ENCODE results near the gene PRKN. TPM values are rescaled to one million over a fixed set of nuclear protein-coding genes. Genes with fewer than 3 reads are reported as not detected.

PRKN gene
- polyA plus RNA-seq, 1 donor from 2014 or later, result 1.2 TPM

GRCh38 chr6:161367472-161367871 lies 1360.1 kb downstream of the PRKN start:
- no peak overlapping the region for H3K9ac ChIP-seq (ENCODE audit: low read length)

DNA sequence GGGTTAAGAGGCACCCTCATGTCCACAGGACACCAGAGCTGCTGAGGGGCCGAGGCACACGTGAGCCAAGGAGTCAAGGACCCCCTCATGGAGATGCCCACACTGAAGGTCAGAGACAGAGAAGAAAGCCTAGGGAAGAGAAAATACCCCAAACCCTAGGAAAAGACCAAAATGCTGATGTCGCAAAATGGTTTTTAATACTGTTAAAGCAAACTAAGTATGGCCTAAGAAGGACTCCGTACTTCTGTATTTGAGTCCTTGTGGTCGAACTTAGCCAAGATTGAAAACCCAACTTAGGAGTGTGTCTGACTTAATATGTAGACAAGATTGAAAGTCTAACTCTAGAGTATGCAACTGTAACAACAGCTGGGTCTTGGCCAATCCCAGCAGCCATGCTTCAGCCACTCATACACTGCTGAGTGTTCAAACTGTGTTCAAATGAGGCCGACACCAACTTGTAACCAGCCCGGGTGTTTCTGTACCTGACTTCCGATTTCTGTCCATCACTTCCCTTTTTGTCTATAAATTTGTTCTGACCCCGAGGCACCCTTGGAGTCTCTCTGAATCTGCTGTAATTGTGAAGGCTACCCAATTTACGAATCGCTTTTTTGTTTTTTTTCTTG lies 1361.2 kb downstream of the PRKN start:
- Histone ChIP-seq H3K27ac (ENCODE audit: low read length) (no peak overlapping the region), H3F3A (ENCODE audit: insufficient read depth, low read length, poor library complexity, severe bottlenecking) (no peaks in the 10 kb centered on the region), H3K27me3 (ENCODE audit: insufficient read depth, low read depth, low read length) (no peaks in the 10 kb centered on the region), H3K36me3 (ENCODE audit: insufficient read depth, low read length) (no peaks in the 10 kb centered on the region), H3K4me3 (ENCODE audit: low read length) (no peak overlapping the region), H3K9ac (ENCODE audit: low read length) (no peak overlapping the region), H2AFZ (ENCODE audit: low read depth, low read length) (no peak overlapping the region), H4K20me1 (ENCODE audit: insufficient read depth) (no peaks in the 10 kb centered on the region), H3K4me2 (ENCODE audit: low read length) (no peak overlapping the region), H3K9me3 (ENCODE audit: low read length) (no peaks in the 10 kb centered on the region), H3K9me2 (ENCODE audit: insufficient read depth, low read length) (no peaks in the 10 kb centered on the region), H3K79me2 (replicated peaks; ENCODE audit: insufficient read depth, low read length) (no peaks in the 10 kb centered on the region)
- no peak for TF ChIP-seq TAF1 (IDR thresholded peaks at IDR 0.05; ENCODE audit: low read depth)
- TF ChIP-seq, protein P1, sequence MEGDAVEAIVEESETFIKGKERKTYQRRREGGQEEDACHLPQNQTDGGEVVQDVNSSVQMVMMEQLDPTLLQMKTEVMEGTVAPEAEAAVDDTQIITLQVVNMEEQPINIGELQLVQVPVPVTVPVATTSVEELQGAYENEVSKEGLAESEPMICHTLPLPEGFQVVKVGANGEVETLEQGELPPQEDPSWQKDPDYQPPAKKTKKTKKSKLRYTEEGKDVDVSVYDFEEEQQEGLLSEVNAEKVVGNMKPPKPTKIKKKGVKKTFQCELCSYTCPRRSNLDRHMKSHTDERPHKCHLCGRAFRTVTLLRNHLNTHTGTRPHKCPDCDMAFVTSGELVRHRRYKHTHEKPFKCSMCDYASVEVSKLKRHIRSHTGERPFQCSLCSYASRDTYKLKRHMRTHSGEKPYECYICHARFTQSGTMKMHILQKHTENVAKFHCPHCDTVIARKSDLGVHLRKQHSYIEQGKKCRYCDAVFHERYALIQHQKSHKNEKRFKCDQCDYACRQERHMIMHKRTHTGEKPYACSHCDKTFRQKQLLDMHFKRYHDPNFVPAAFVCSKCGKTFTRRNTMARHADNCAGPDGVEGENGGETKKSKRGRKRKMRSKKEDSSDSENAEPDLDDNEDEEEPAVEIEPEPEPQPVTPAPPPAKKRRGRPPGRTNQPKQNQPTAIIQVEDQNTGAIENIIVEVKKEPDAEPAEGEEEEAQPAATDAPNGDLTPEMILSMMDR (IDR thresholded peaks at IDR 0.05; ENCODE audit: poor library complexity, severe bottlenecking), result no peak
- TF ChIP-seq EP300 (conservative IDR thresholded peaks at IDR 0.05; ENCODE audit: poor library complexity, severe bottlenecking), result no peak
- no peak for TF ChIP-seq SMC3 (conservative IDR thresholded peaks at IDR 0.05; ENCODE audit: poor library complexity)
- TF ChIP-seq POLR2AphosphoS5 (IDR thresholded peaks at IDR 0.05), result no peak
- TF ChIP-seq MXI1 (conservative IDR thresholded peaks at IDR 0.05; ENCODE audit: poor library complexity, severe bottlenecking), result no peak

More at GRCh38 chr6:161367472-161367871, 1360.1 kb downstream of the PRKN start:
- Histone ChIP-seq H3K9me3 (ENCODE audit: low read length) (no peaks in the 10 kb centered on the region), H3K27ac (ENCODE audit: low read length) (no peak overlapping the region), H3K79me2 (replicated peaks; ENCODE audit: insufficient read depth, low read length) (no peaks in the 10 kb centered on the region), H3K9me2 (ENCODE audit: insufficient read depth, low read length) (no peaks in the 10 kb centered on the region), H3K4me2 (ENCODE audit: low read length) (no peak overlapping the region), H4K20me1 (ENCODE audit: insufficient read depth) (no peaks in the 10 kb centered on the region), H3K36me3 (ENCODE audit: insufficient read depth, low read length) (no peaks in the 10 kb centered on the region), H3K27me3 (ENCODE audit: insufficient read depth, low read depth, low read length) (no peaks in the 10 kb centered on the region), H3K4me3 (ENCODE audit: low read length) (no peak overlapping the region), H2AFZ (ENCODE audit: low read depth, low read length) (no peak overlapping the region), H3F3A (ENCODE audit: insufficient read depth, low read length, poor library complexity, severe bottlenecking) (no peaks in the 10 kb centered on the region)
- TF ChIP-seq TAF1 (IDR thresholded peaks at IDR 0.05; ENCODE audit: low read depth) (no peak), RAD21 (conservative IDR thresholded peaks at IDR 0.05) (no peak), MXI1 (conservative IDR thresholded peaks at IDR 0.05; ENCODE audit: poor library complexity, severe bottlenecking) (no peak), EZH2 (IDR thresholded peaks at IDR 0.05; ENCODE audit: borderline replicate concordance, insufficient read depth, low read length, poor library complexity, severe bottlenecking) (no peak)
- TF ChIP-seq, protein P1 (IDR thresholded peaks at IDR 0.05; ENCODE audit: poor library complexity, severe bottlenecking), result no peak

DNA sequence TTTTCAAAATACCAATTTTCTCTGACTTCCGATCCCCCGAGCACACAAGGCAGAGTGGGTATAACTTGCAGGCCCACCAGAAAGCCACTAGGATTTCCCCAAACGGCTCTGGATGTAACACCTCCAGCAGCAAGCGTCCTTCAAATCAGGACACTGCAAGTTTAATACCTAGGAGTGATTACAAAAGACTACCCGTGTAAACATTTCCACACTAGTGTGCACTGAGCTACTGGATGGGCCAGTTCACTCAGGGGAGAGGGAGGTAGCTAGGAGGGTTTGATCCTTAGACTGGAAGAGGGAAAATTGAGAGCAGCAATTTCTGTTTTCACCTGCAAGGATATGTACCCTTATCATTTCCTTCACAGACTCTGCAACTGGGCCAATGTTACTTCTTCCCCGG lies 1361.9 kb downstream of the PRKN start:
- no peaks in the 10 kb centered on the region for H3K79me2 ChIP-seq (replicated peaks; ENCODE audit: insufficient read depth, low read length)
- no peak overlapping the region for H3K27ac ChIP-seq (ENCODE audit: low read length)
- H3K4me3 ChIP-seq (ENCODE audit: low read length), result no peak overlapping the region
- H4K20me1 ChIP-seq (ENCODE audit: insufficient read depth), result no peaks in the 10 kb centered on the region
- H3K36me3 ChIP-seq (ENCODE audit: insufficient read depth, low read length), result no peaks in the 10 kb centered on the region
- H2AFZ ChIP-seq (ENCODE audit: low read depth, low read length), result no peak overlapping the region
- no peaks in the 10 kb centered on the region for H3K27me3 ChIP-seq (ENCODE audit: insufficient read depth, low read depth, low read length)
- H3K9me2 ChIP-seq (ENCODE audit: insufficient read depth, low read length), result no peaks in the 10 kb centered on the region
- H3K9me3 ChIP-seq (ENCODE audit: low read length), result no peaks in the 10 kb centered on the region
- no peak overlapping the region for H3K4me2 ChIP-seq (ENCODE audit: low read length)
- no peaks in the 10 kb centered on the region for H3F3A ChIP-seq (ENCODE audit: insufficient read depth, low read length, poor library complexity, severe bottlenecking)
- TF ChIP-seq, protein P2, sequence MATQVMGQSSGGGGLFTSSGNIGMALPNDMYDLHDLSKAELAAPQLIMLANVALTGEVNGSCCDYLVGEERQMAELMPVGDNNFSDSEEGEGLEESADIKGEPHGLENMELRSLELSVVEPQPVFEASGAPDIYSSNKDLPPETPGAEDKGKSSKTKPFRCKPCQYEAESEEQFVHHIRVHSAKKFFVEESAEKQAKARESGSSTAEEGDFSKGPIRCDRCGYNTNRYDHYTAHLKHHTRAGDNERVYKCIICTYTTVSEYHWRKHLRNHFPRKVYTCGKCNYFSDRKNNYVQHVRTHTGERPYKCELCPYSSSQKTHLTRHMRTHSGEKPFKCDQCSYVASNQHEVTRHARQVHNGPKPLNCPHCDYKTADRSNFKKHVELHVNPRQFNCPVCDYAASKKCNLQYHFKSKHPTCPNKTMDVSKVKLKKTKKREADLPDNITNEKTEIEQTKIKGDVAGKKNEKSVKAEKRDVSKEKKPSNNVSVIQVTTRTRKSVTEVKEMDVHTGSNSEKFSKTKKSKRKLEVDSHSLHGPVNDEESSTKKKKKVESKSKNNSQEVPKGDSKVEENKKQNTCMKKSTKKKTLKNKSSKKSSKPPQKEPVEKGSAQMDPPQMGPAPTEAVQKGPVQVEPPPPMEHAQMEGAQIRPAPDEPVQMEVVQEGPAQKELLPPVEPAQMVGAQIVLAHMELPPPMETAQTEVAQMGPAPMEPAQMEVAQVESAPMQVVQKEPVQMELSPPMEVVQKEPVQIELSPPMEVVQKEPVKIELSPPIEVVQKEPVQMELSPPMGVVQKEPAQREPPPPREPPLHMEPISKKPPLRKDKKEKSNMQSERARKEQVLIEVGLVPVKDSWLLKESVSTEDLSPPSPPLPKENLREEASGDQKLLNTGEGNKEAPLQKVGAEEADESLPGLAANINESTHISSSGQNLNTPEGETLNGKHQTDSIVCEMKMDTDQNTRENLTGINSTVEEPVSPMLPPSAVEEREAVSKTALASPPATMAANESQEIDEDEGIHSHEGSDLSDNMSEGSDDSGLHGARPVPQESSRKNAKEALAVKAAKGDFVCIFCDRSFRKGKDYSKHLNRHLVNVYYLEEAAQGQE (IDR thresholded peaks at IDR 0.05; ENCODE audit: borderline replicate concordance), result no peak
- no peak for TF ChIP-seq EZH2 (IDR thresholded peaks at IDR 0.05; ENCODE audit: borderline replicate concordance, insufficient read depth, low read length, poor library complexity, severe bottlenecking)
- no peak for TF ChIP-seq RAD21 (conservative IDR thresholded peaks at IDR 0.05)
- TF ChIP-seq, protein P1 (IDR thresholded peaks at IDR 0.05; ENCODE audit: poor library complexity, severe bottlenecking), result no peak
- TF ChIP-seq EP300 (conservative IDR thresholded peaks at IDR 0.05; ENCODE audit: poor library complexity, severe bottlenecking), result no peak
- TF ChIP-seq POLR2AphosphoS5 (IDR thresholded peaks at IDR 0.05), result no peak
- no peak for TF ChIP-seq SMC3 (conservative IDR thresholded peaks at IDR 0.05; ENCODE audit: poor library complexity)
- no peak for TF ChIP-seq MXI1 (conservative IDR thresholded peaks at IDR 0.05; ENCODE audit: poor library complexity, severe bottlenecking)
- no peak for TF ChIP-seq TAF1 (IDR thresholded peaks at IDR 0.05; ENCODE audit: low read depth)
- H3K9ac ChIP-seq (ENCODE audit: low read length), result no peak overlapping the region

Measured in neural cell (in vitro differentiated cells).